GM21786 (cell line): ENCODE data around the gene CCDC47.
"Not testable (repeated sequence)": the region's sequence is repeated elsewhere in the genome, so short reads cannot be mapped to it uniquely, and the experiment has no call there.

Experiments
- ATAC-seq: cut with Tn5 transposase; IDR thresholded peaks from one replicate; pipeline ENCODE4 v1.9.1; 2021; ENCODE audit not compliant: unreplicated experiment

CCDC47 gene

GRCh38 chr17:63740464-63741142 lies 32.8 kb downstream of the CCDC47 start:
- no peak for ATAC-seq

GRCh38 chr17:63735691-63736090 lies 37.7 kb downstream of the CCDC47 start:
- ATAC-seq: no peak

DNA sequence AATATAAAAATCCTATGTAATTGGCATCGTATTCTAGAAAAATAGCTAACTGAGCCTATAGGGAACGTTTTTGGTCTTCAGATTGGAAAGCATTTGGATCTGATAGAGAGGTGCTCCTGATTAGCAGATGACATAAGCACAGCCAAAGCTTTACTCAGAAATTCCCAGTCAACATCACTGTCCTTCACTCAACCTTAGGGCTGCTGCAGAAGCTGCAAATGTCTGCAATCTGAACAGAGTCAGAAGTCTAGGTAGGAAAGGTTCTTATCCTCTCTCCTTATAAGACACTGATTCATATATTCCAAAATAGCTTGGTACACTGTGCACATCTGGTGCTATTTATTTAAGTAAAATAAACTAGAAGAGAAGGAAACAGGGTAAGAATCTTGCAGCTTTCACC lies 51.0 kb downstream of the CCDC47 start:
- no peak for ATAC-seq

DNA sequence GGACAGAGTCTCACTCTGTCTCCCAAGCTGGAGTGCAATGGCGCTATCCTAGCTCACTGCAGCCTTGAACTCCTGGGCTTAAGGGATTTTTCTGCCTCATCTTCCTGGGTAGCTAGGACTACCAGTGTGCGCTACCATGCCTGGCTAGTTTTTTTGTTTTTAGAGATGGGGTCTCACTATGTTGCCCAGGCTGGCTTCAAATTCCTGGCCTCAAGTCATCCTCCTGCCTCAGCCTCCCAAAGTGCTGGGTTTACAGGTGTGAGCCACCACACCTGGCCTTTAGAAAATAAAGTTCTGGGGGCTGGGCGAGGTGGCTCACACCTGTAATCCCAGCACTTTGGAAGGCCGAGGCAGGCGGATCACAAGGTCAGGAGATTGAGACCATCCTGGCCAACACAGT lies 53.2 kb downstream of the CCDC47 start:
- ATAC-seq: not testable (repeated sequence)

GRCh38 chr17:63718988-63719387 lies 54.4 kb downstream of the CCDC47 start:
- no peak for ATAC-seq

DNA sequence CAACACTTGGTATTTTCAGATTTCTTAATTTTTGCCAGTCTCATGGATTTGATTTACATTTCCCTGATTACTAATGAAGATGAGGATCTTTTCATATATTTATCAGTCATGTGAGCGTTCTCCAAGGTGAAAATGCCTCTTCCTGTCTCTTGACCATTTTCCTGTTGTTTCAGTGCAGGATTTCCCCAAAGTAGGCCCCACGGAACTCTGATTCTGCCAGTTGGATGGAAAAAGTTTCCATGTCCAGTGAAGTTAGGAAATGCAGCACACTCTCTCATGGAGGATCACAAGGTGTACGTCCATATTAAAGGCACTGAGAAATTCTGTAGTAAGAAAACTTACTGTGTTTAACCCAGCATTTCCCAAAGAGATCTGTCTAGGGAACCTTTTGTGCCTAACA lies 57.0 kb downstream of the CCDC47 start:
- ATAC-seq: no peak

DNA sequence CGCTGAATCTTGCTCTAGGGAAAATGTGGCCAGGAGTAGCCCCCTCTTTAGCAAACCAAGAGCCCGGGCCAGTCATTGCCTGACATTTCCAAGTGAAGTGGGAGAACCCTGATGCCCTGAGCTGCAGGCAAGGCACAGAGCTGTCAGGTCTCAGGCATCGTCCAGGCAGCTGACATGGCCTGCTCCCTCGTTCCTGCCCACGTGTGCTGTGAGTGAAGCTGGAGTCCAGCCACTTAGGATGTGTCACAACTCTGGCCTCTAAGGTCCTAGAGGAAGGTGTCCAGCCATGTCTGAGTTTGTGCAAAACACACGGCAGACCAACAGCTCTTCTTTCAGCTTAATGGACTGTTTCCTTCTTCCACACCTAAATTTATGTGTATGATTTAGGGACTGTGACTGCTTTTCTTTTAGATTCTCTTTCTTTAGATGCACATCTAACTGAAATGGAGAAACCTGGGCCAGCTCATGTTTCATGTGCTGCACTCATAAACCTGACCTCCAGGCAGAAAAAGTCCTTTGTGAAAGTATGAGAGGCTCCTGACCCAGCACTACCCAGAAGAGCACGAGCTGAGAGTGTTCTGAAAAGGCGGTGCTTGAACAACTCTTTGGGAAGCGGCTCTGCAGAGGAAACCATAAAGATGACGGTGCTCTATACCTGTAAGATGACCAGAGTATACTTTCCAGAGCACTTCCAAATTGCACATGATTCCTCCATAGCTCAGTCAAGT lies 58.7 kb downstream of the CCDC47 start:
- ATAC-seq: no peak

- ATAC-seq: no peak
Measured at GRCh38 chr17:63709110-63709509, 64.3 kb downstream of the CCDC47 start.

GRCh38 chr17:63707151-63707550 lies 66.2 kb downstream of the CCDC47 start:
- no peak for ATAC-seq

DNA sequence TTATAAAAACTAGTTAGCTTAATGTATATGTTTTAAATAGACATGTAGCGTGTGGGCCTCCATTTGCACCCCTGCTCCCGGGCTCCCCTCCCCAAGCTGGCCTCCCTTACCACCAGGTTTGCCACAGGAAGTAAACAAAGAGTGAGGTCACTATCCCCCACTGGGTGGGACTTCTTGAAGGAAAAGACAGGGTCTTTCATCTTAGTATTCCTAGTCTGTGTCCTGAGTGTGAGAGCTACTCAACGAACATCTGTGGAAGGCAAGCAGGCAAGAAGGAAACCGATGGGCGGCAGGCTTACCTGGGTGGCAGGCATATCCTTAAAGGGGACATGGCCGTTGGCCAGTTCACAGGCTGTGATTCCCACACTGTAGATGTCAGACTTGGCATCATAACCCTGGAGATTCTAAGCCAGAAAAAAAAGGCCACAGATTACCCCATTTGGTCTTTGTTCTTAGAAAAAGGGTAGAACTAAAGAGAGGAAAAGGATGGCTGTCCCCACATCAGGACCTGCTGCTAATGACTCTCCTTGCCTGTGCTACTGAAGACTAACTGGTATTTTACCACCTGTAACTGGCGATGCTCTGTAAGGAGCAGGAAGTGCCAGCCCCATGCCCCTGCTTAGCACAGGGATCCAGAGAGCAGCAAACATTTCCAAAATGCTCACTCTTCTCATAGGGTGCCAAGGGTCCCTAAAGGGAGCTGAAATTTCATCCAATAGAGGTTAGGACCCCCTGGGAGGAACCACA lies 66.9 kb downstream of the CCDC47 start:
- no peak for ATAC-seq

GRCh38 chr17:63705657-63706056 lies 67.7 kb downstream of the CCDC47 start:
- ATAC-seq: no peak

- ATAC-seq: no peak
Measured at GRCh38 chr17:63704836-63705235, 68.6 kb downstream of the CCDC47 start.

DNA sequence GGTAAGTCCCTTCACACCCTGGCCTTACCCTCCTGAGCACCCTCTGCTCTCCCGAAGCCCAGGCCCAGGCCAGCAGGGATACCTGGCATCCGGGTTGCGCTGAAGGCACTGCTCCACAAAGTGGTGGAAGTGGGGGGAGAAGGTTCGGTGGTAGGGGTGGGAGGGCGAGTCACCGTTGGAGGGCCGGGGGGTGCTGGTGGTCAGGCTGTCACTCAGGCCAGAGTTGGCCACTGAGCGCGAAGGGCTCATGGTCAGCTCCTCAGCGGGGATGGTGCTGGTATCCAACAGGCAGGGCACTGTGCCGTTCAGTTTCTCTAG lies 69.2 kb downstream of the CCDC47 start:
- ATAC-seq: no peak

- no peak for ATAC-seq
Measured at GRCh38 chr17:63703556-63704258, 69.7 kb downstream of the CCDC47 start.

GRCh38 chr17:63703029-63703428 lies 70.4 kb downstream of the CCDC47 start:
- no peak for ATAC-seq

DNA sequence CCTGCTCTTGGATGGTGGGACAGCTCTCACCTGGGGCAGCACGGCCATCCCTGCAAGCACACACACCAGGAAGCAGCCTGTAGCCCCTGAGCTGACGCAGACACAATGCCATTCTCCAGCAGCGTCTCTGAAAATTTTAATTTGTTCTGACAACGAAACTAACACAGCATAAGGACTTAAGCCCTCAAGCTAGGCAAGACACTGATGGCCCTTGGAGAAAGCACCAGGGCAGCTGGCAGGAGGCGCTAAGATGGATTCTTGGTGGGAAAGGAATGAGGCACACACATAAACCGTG lies 70.7 kb downstream of the CCDC47 start:
- ATAC-seq: no peak

DNA sequence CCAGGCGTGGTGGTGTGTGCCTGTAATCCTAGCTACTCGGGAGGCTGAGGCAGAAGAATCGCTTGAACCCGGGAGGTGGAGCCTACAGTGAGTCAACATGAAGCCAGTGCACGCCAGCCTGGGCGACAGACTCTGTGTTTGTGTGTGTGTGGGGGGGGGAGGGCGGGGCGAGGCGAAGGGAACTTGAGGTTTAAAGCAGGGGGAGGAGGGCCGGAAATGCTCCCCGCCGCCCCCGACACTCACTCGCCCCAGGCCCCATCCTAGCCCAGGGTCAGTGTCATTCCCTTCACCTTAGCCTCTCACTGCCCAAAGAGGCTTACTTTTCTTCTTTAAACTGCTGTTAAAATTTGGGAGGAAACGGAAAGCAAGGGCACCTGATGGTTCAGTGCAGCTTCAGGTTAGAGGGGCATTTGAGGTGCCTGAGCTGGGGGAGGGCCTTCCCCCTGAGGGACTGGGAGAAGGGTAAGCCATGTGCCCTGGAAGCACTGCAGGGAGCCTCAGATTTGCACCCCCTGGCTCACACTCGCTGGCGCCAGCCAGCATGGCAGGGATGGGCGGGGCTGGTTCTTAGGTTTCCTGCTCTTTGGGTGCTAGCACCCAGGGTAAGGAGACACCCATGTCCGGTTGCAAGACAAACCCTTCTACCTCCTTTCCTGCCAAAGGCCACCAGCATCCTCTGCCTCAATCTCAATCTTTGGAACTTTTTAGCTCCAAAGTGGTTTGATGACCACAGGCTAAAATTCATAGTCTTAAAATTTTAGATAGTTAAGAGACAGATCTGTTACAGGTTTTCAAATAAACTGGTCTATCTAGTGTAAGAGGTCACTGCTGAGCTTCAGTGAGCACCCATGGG lies 71.3 kb downstream of the CCDC47 start:
- no peak for ATAC-seq

DNA sequence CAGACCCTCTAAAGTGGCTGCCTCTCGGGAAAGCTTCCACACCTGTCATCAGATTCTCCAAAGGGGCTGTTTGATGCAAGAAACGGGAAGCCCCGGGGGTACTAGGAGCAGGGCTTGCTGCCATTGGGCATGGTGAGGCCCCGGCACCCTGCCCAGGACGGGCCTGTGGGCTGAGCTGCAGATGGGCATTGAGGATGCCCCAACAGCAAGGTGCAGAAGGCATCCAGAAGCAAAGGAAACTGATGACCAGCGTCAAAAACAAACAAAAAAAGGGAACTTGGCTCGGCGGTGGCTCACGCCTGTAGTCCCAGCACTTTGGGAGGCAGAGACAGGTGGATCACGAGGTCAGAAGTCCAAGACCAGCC lies 72.0 kb downstream of the CCDC47 start:
- ATAC-seq: no peak

DNA sequence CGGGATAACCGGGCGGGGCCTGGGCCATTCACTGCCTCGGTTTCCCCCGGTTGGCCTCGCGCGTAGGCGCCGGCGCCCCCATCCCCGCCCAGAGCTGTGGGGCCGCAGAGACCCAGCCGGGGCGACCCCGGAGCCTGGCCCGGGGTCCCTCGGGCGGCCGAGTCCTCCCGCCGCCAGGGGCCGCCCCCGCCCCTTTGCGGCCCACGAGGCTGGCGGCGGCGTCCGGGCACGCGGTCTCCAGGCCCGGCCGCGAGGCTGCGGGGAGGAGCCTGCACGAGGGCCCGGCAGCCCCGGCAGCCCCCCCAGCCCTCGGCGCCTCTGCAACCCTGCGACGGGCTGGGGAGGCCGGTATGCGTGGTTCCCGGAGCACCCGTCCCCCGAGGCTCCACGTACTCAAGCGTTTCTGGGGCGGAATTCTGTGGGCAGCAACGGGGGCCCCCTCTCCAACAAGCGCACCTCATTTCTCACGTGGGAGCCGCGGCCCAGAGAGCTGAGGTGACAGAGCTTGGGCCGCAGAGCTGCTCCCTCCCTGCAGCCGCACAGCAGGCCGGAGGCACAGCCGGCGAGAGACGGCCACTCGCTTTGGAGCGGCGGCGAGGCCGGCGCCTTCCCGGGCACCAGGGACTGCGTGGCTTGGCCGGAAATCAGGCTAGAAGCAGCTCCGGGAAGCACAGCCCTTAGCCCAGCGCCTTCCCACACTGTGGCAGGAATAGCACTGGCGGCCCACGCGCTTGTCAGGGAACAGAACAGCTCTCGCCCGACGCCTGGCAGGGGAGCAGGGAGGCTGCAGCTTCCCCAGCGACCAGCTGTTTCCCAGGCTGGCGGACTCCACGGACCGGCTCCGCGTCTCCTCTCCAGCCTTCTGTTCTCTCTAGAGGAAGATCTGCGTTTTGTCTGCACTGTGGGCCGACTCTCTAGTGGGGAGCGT lies 72.6 kb downstream of the CCDC47 start:
- no peak for ATAC-seq
